Adrenal gland (tissue), 5 donors: ENCODE data around the gene LLGL1.

ENCODE experiments used
- POLR2A ChIP-seq, 2 donors: fragments of 450-650 bp; IDR thresholded peaks; one replicate each; pipeline ENCODE4 v1.6.1; 2017; ENCODE audit warnings: antibody characterized with exemption in 2 of 2, mild to moderate bottlenecking in 2 of 2, moderate library complexity in 1 of 2
- TF ChIP-seq, protein P1 (sequence below), 6 experiments: fragments of 450-650 bp in 4 of 6; fragments of 200-600 bp in 2 of 6; sonication (generic) in 1 of 6; IDR thresholded peaks; 1 replicate in 5 of 6; 2 replicates in 1 of 6; pipeline versions ENCODE4 v1.5.1 to v1.8.0; 2016 to 2021; ENCODE audit warnings: antibody characterized with exemption in 6 of 6, mild to moderate bottlenecking in 2 of 6, moderate library complexity in 1 of 6
- donor health status: DM: no; HTN: no; CAD: no.

DNA sequence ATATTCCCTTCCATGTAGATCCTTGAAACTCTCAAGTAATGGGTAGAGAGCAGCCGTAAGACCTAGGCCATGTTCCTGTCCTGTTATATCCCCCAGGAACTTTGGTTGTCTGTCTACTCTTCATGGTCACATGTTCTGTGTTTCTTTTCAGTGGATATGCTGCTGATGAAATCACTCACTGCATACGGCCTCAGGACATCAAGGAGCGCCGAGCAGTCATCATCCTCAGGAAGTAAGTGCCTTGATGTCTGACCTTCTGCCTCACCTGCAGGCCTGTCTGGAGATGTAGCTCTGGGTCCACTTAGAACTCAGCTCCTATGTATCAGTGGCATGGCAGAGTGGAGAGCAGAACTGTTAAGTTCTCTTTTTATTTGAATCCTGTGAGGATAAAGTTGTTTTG is 30.6 kb upstream of the LLGL1 start:
- TF ChIP-seq, protein P1, sequence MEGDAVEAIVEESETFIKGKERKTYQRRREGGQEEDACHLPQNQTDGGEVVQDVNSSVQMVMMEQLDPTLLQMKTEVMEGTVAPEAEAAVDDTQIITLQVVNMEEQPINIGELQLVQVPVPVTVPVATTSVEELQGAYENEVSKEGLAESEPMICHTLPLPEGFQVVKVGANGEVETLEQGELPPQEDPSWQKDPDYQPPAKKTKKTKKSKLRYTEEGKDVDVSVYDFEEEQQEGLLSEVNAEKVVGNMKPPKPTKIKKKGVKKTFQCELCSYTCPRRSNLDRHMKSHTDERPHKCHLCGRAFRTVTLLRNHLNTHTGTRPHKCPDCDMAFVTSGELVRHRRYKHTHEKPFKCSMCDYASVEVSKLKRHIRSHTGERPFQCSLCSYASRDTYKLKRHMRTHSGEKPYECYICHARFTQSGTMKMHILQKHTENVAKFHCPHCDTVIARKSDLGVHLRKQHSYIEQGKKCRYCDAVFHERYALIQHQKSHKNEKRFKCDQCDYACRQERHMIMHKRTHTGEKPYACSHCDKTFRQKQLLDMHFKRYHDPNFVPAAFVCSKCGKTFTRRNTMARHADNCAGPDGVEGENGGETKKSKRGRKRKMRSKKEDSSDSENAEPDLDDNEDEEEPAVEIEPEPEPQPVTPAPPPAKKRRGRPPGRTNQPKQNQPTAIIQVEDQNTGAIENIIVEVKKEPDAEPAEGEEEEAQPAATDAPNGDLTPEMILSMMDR (IDR thresholded peaks at IDR 0.05), result no peak
- no peak for TF ChIP-seq POLR2A (IDR thresholded peaks at IDR 0.05)
